Activated CD8-positive, alpha-beta T cell treated with anti-CD3 and anti-CD28 coated beads for 36 hours (primary cell): ENCODE data around the gene RBFOX1. TPM values are rescaled to one million over a fixed set of nuclear protein-coding genes. Genes with fewer than 3 reads are reported as not detected.

Source experiments
- ATAC-seq: fragments of 200-7000 bp; cut with Tn5 transposase; one replicate; pipeline ENCODE4 v1.10.0; 2021; ENCODE audit warnings: mild to moderate bottlenecking, moderate library complexity
- CTCF ChIA-PET: fragments of 350-600 bp; sonication (Branson Sonifier 250); formaldehyde crosslinking; loops from one replicate; lab custom pipeline; 2021; ENCODE audit warnings: antibody characterized with exemption; lab: Charles Lee
- POLR2A ChIA-PET: fragments of 350-600 bp; sonication (Branson Sonifier 250); formaldehyde crosslinking; loops from one replicate; lab custom pipeline; 2021; ENCODE audit warnings: antibody characterized with exemption; lab: Charles Lee
- DNase-seq: peaks from one replicate; pipeline ENCODE4 v3.0.0-alpha.2; 2020
- H3K27ac Mint-ChIP-seq: one replicate; pipeline ENCODE4 v1.8.0; 2021; ENCODE audit warnings: mild to moderate bottlenecking, mixed read lengths
- H3K27me3 Mint-ChIP-seq: one replicate; pipeline ENCODE4 v1.8.0; 2021; ENCODE audit warnings: mixed read lengths
- H3K36me3 Mint-ChIP-seq: one replicate; pipeline ENCODE4 v1.8.0; 2021; ENCODE audit warnings: low read depth, mixed read lengths
- H3K4me1 Mint-ChIP-seq: one replicate; pipeline ENCODE4 v1.8.0; 2021; ENCODE audit warnings: low read depth, mixed read lengths
- H3K4me3 Mint-ChIP-seq: one replicate; pipeline ENCODE4 v1.8.0; 2021; ENCODE audit warnings: mild to moderate bottlenecking, moderate library complexity, mixed read lengths
- H3K9me3 Mint-ChIP-seq: one replicate; pipeline ENCODE4 v1.8.0; 2021; ENCODE audit warnings: mixed read lengths
- CTCF ChIP-seq: fragments of 200-600 bp; IDR thresholded peaks from one replicate; pipeline ENCODE4 v1.8.0; 2022; ENCODE audit warnings: antibody characterized with exemption, mild to moderate bottlenecking
- intact Hi-C: fragments of 100-400 bp; cut with micrococcal nuclease; formaldehyde crosslinking; loops from one replicate; pipeline ENCODE4 v1.10.0; 2022
- total RNA-seq, 2 experiments: library from RNA; stranded (reverse); gene quantifications; one replicate each; pipeline ENCODE4 v1.2.3, GENCODE V29; 2021

Gene RBFOX1
- total RNA-seq, 2 experiments from 2014 or later = not detected

- H3K4me3 Mint-ChIP-seq = no peak overlapping the region
- ChIA-PET POLR2A (no interaction called here), CTCF (no interaction called here)
- no peak for TF ChIP-seq CTCF
- peaks cover 3% of the 10 kb centered on the region for H3K27me3 Mint-ChIP-seq
- H3K9me3 Mint-ChIP-seq = peaks cover 9% of the 10 kb centered on the region
- H3K27ac Mint-ChIP-seq = no peak overlapping the region
- no peaks in the 10 kb centered on the region for H3K4me1 Mint-ChIP-seq
- H3K36me3 Mint-ChIP-seq = no peaks in the 10 kb centered on the region
- ATAC-seq = no peak
- intact Hi-C loops = no loop called here
- no peak for DNase-seq
Measured at GRCh38 chr16:7318686-7319085, 14.0 kb upstream of the RBFOX1 start.

- peaks cover 10% of the 10 kb centered on the region for H3K9me3 Mint-ChIP-seq
- H3K27ac Mint-ChIP-seq = no peak overlapping the region
- ATAC-seq (no peak), DNase-seq (no peak)
- H3K4me1 Mint-ChIP-seq = no peaks in the 10 kb centered on the region
- H3K4me3 Mint-ChIP-seq = no peak overlapping the region
- intact Hi-C loops = no loop called here
- CTCF ChIA-PET = no interaction called here
- H3K36me3 Mint-ChIP-seq = no peaks in the 10 kb centered on the region
- H3K27me3 Mint-ChIP-seq = no peaks in the 10 kb centered on the region
- POLR2A ChIA-PET = no interaction called here
- no peak for TF ChIP-seq CTCF
Measured at GRCh38 chr16:7319514-7319913, 13.1 kb upstream of the RBFOX1 start.

GRCh38 chr16:7321661-7322060, 11.0 kb upstream of the RBFOX1 start:
- DNase-seq (no peak), ATAC-seq (no peak)
- Mint-ChIP-seq H3K27me3 (no peaks in the 10 kb centered on the region), H3K4me1 (no peaks in the 10 kb centered on the region), H3K27ac (no peak overlapping the region), H3K36me3 (no peaks in the 10 kb centered on the region), H3K9me3 (peaks cover 10% of the 10 kb centered on the region), H3K4me3 (no peak overlapping the region)
- ChIA-PET POLR2A (interaction anchor here (0.6 kb wide), 1 partner anchor 1074 kb away, joined by 4 read pairs; no protein-coding TSS in a partner anchor), CTCF (no interaction called here)
- intact Hi-C loops = no loop called here
- TF ChIP-seq CTCF = no peak

- no peak for TF ChIP-seq CTCF
- Mint-ChIP-seq H3K4me3 (no peak overlapping the region), H3K27ac (no peak overlapping the region), H3K4me1 (no peaks in the 10 kb centered on the region), H3K27me3 (no peaks in the 10 kb centered on the region), H3K36me3 (no peaks in the 10 kb centered on the region), H3K9me3 (peaks cover 9% of the 10 kb centered on the region)
- intact Hi-C loops = no loop called here
- ChIA-PET POLR2A (no interaction called here), CTCF (no interaction called here)
- DNase-seq (no peak), ATAC-seq (no peak)
Measured at GRCh38 chr16:7324321-7324720, 8.3 kb upstream of the RBFOX1 start.

- H3K27ac Mint-ChIP-seq = no peak overlapping the region
- intact Hi-C loops = no loop called here
- no peak for DNase-seq
- H3K4me1 Mint-ChIP-seq = no peaks in the 10 kb centered on the region
- H3K9me3 Mint-ChIP-seq = peaks cover 8% of the 10 kb centered on the region
- POLR2A ChIA-PET = no interaction called here
- no peak overlapping the region for H3K4me3 Mint-ChIP-seq
- CTCF ChIA-PET = no interaction called here
- no peaks in the 10 kb centered on the region for H3K36me3 Mint-ChIP-seq
- ATAC-seq = no peak
- H3K27me3 Mint-ChIP-seq = no peaks in the 10 kb centered on the region
- TF ChIP-seq CTCF = no peak
Measured at GRCh38 chr16:7325834-7326233, 6.8 kb upstream of the RBFOX1 start.
